HG03280 (cell line): ENCODE measurements around the gene NRIP2.
"Not testable (repeated sequence)": the region's sequence is repeated elsewhere in the genome, so short reads cannot be mapped to it uniquely, and the experiment has no call there.

Experiments
- ATAC-seq: cut with Tn5 transposase; IDR thresholded peaks from one replicate; pipeline ENCODE4 v1.9.1; 2021; ENCODE audit warnings: mild to moderate bottlenecking, moderate library complexity; ENCODE audit not compliant: unreplicated experiment

Gene NRIP2

GRCh38 chr12:2834581-2835491 lies at the start of gene NRIP2:
Gene NRIP2 (minus strand): TSS chr12:2835035. CDS start chr12:2834983, 52 bp downstream.
- no peak for ATAC-seq

GRCh38 chr12:2879853-2880252 lies 45.0 kb upstream of the NRIP2 start:
- ATAC-seq: no peak

GRCh38 chr12:2877953-2878732 lies 43.3 kb upstream of the NRIP2 start:
- ATAC-seq: no peak

GRCh38 chr12:2877047-2877952 lies 42.5 kb upstream of the NRIP2 start, which contains the start of the genes FOXM1 and RHNO1:
Gene FOXM1 (minus strand): TSS chr12:2877174. CDS start chr12:2874478, 2,696 bp downstream.
Gene RHNO1 (plus strand): TSS chr12:2877223. CDS start chr12:2885367, 8,144 bp downstream.
- ATAC-seq: peak; percentile 82

- peak; percentile 15 for ATAC-seq
These were observed 41.7 kb upstream of the NRIP2 start for GRCh38 chr12:2876431-2877046.

- ATAC-seq: not testable (repeated sequence)
These were observed 34.3 kb upstream of the NRIP2 start for GRCh38 chr12:2868986-2869632.

- no peak for ATAC-seq
These were observed 29.4 kb upstream of the NRIP2 start for GRCh38 chr12:2864198-2864597.

- not testable (repeated sequence) for ATAC-seq
These were observed 28.6 kb upstream of the NRIP2 start for GRCh38 chr12:2863402-2863801.

- no peak for ATAC-seq
These were observed 28.0 kb upstream of the NRIP2 start for GRCh38 chr12:2862876-2863275.

GRCh38 chr12:2860170-2860569 lies 25.3 kb upstream of the NRIP2 start:
- no peak for ATAC-seq

GRCh38 chr12:2858944-2859421 lies 24.1 kb upstream of the NRIP2 start:
- ATAC-seq: no peak

GRCh38 chr12:2858334-2858733 lies 23.5 kb upstream of the NRIP2 start:
- ATAC-seq: no peak

GRCh38 chr12:2857576-2857975 lies 22.7 kb upstream of the NRIP2 start:
- no peak for ATAC-seq

GRCh38 chr12:2857021-2857431 lies 22.2 kb upstream of the NRIP2 start, which contains the start of gene TEX52:
Gene TEX52 (minus strand): TSS chr12:2857039. CDS start chr12:2857026, 13 bp downstream.
- ATAC-seq: no peak

GRCh38 chr12:2856051-2856450 lies 21.2 kb upstream of the NRIP2 start:
- no peak for ATAC-seq

GRCh38 chr12:2855546-2855945 lies 20.7 kb upstream of the NRIP2 start:
- no peak for ATAC-seq

GRCh38 chr12:2854669-2855453 lies 20.0 kb upstream of the NRIP2 start:
- ATAC-seq: no peak

GRCh38 chr12:2853626-2854025 lies 18.8 kb upstream of the NRIP2 start:
- ATAC-seq: no peak

GRCh38 chr12:2851931-2852330 lies 17.1 kb upstream of the NRIP2 start:
- ATAC-seq: no peak
